Activated CD4-positive, CD25-positive, alpha-beta regulatory T cell treated with anti-CD3 and anti-CD28 coated beads, Interleukin-2, amount 50 U/mL, for 72 hours (primary cell): Measurements from ENCODE around the gene RGS8.

Source experiments
- DNase-seq: peaks from one replicate; pipeline ENCODE4 v3.0.0; 2021

The RGS8 gene

DNA sequence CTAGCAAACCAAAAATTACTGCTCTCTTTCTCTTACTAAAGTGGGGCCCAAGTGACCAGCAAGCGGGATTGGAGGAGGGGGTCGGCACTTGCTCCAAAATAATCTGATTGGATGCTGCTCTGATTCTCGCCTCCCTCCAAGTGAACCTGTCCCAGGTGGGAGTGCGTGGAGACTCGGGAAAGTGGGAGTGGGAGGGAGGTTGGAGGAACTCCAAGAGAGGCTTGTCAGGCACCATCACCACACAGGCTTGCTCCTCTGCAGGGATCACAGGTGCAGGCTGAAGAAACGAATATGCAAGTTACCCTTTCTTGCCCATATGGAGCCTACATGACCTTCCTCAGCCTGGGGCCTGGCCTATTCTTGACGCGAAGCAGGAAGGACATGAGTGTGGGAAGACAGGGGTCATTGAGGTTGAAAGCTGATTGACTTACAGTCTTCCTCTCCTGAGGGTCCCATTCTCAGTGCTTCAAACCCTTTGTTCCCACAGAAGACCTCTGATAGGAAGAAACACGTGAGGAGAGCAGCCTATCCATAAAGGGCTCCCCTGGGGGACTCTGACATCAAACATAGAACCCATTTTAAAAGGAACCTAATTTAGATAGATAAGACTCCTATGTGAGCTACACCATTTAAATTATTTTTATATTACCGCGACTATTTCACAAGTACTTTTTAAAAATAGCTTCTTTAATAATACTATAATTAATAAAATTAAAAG is 14.2 kb downstream of the RGS8 start:
- no peak for DNase-seq

DNA sequence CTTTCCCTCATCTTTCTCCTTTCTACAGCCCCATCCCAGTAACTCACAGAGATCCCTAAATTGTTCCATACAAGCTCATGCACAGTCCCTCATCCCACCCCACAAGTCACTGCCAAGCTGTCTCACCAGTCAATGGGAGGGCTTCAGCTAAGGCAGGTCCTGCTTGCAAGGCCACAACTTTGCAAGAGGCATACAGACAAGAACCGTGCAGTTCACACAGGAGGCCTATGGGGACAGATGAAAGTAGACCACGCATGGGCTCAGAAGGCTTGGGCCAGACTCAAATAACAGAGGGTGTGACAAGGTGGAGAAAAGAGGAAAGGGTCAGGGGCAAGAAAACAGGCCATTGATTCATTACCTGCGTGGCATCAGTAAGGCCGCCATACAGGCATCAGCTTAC is 15.1 kb downstream of the RGS8 start:
- DNase-seq = no peak

DNA sequence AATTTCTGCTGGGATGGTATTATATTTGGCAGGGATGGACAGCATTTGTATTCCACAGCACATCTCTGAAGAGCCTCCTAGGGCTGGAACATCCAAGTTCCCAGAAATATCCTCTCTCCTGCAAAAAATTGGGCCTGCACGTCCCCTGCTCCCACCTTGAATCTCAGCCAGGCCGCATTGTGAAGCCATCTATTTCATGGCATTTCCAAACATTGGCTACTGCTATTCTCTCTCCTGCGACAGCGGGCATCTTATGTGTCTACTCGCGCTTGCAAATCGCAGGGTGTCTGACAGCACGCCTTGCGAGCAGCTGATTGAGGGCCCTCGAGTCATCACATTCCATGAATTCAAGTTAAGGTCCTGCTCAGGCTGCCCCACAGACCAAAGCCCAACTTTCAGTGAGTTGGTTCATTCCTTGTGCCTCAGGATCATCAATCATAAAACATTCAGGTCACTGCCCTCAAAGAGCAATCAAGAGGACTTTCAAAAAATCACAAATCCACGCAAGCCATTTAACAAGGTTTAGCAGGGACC is 15.8 kb downstream of the RGS8 start:
- no peak for DNase-seq

DNA sequence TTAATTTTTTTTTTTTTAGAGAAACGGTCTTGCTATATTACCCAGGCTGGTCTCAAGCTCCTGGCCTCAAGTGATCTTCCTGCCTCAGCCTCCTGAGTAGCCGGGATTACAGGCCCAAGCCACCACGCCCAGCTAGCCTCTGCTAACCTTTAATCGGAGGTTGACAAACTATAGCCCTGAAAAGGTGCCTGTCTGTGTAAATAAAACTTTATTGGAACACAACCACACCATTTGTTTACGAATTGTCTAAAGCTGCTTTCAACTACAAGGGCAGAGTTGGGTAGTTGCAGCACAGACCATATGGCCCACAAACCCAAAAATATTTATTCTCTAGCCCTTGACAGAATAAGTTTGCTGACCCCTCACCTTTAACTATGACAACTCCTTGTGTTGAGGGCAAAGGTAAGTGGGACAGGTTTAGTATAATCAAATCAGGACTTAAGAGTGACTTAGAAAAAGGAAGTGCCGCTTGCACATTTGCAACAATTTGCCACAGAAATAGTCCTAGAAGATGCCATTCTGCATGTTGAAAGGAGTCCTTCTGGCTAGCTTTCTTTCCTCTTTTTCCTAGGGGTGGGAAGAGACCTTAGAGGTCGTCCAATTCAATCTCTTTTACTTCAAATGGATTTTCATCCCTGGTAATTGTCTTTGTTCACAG is 16.4 kb downstream of the RGS8 start:
- no peak for DNase-seq

DNA sequence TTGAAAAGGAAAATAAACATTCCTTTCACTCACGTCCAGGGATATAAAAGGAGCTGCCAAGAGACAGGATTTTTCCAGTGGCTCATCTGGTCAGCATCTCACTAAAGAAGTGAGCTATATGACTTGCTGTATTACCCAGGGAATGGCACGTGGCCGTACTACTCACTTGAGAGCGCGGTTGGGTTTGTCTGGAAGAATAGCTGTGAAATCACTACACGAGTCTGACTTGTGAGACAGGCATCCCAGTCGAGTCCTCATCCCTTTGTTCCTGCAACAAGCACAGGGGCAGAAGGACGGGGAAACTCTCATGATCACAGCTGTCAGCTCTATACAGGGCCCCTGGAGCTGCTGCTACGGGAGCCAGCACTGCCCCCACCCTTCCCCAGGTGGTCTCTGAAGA is 17.7 kb downstream of the RGS8 start:
- DNase-seq = no peak

DNA sequence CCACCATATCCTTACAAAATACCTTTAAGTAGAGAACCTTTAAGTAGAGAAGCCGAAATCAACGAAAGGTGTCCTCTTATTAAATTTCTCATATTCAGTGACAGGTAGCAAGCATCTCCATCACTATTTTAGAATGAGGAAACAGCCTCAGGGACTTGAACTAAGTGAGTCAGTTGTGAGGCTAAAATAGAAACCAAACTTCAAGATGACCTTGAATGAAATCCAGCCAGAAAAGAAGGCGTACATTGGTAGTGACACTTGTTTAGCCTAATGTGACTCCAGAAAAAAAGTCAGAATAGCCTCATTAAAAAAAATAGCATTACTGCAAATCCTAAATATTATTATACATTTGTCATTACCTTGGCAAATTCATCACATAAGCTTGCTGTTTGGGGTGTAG is 20.1 kb downstream of the RGS8 start:
- DNase-seq = no peak

DNA sequence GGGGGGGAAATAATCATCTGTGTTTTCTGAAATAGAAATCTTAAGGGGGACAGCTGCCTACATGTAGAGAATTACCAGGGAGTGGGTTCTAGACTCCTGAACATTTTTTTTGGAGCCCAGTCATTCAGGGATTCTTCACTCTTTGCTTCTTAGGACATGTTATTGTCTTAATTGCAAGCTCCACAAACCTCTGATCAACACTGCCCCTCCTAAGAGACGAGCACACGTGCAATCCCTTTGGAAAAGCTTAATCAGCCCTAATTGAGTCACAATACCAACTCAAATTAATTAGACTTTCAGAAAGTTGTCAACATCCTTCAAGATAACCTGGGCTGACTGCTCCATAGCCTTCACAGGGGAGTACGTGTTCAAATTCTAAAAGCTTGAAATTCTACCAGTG is 21.4 kb downstream of the RGS8 start:
- DNase-seq = no peak

DNA sequence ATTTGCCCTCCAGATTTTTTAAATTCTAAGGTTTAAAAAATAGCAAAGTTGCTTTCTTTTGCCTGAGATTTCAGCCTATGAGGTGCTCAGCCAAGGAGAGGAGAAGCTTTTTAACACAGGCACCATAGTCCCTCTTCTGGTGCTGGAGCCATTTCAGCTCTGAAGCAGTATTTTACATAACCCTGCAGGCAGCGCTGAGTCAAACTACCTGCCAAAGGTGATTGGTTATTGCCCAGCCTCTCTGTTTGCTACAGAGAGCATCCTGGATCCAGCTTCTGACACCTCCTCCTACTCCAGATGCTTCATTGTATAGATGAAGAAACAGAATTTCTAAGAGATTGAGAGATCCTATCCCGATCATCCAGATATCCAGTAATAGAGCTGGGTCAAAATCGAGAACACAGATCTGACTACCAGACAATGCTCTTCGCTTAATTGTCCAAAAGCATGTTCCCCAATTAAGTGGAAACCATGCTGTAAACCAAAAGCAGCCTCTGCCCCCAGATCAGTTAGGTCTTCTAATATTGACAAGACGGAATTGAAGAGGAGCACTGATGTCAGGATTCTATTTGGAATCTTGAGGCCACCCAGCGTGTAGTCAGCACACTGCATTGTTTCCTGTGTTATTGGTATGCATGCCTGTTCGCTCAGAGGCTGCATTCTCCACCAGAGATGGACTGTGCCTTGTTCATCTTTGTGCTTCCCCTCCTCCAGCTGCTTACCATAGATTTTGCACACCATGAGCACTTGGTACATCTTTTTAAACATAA is 22.1 kb downstream of the RGS8 start:
- no peak for DNase-seq

DNA sequence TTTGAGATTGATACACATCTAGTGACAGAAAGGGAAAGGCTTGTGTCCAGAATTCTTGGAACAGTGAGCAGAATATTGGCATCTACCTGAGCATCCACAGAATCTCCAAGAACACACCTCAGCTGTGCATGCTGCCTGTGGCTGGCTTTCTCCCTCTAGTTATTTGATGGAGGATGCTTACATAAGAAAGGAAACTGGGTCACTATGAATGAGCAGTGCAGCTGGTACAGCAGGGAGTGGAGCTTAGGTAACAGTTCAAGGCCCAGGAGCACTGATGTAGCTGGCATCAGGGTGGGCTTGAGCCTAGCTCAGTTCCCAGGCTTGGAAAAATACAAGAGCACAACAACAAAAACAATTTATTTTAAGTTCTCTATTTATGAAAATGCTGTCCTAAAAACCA is 26.3 kb downstream of the RGS8 start:
- DNase-seq = no peak

DNA sequence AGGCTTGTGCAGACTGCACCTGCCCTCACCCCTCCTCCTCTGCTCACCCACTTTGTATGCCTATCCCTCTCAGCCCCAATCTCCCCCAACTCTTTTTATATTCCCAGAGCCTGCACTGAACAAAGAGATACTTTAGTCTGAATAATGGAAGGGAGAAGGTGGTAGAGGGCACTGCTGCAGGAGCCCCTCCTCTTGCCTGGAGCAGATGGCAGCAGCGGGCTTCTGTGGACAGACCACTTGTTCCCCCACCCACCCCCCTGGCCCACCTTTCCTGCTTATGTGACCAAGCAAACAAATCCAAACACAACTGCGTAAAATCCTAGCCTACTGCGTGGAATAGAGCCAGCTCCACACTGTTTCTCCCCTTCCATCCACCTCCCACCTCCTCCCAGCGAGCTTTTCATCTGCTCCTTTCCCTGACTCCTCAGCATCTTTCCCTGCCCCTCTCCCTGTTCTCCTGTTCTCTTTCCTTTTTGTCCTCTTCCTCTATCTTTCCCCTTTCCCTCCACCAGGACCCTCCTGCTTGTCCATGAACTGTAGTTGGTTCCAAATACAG is 27.5 kb downstream of the RGS8 start:
- no peak for DNase-seq

DNA sequence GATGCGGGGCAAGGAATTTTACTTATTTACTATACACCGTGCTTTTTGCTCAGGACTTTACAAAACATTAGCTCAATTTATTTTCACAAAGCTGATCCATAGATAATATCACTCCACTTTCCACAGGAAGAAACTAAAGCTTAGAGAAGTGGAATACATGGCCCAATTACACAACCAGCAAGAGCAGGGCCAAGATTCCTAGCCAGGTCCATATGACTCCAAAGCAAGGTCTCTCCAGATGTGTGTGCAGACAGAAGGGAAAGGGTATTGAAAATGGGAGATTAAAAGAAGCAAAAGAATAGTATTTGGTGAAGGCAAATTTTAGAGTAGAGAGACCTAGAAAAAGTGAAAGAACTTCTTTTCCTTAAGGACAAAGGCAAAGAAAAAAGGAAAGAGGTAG is 30.4 kb downstream of the RGS8 start:
- DNase-seq = no peak

DNA sequence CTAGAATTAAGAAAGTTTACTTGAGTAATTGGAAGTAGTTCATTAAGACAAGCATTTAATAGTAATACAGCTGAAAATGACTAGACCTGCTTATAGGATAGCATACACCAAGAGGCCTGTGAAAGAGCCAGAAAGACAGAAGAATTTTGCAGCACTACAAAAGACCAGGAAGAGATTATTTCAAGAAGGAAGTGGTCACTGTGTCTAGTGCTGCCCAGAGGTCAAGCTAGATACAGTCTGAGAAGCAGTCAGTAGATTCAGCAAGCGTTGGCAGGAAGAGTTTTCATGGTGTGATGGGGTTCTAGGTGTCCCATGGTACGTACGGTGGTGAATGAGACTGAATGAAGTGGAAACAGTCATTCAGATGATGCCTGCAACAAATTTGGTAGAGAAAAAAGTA is 31.5 kb downstream of the RGS8 start:
- no peak for DNase-seq

DNA sequence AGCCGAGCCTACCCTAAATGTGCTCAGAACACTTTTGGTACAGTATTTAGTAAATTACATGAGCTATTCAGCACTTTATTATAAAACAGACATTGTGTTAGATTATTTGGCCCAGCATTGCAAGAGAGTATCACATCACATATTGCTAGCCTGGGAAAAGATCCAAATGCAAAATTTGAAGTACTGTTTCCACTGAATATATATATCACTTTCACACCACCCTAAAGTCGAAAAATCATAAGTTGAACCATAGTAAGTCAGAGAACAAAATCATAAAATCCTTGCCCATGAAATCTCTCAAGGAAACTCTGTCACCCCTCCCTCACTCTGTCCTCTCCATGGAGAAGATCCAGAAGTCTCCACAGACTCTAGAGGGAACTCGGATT is 33.1 kb downstream of the RGS8 start:
- DNase-seq = no peak

DNA sequence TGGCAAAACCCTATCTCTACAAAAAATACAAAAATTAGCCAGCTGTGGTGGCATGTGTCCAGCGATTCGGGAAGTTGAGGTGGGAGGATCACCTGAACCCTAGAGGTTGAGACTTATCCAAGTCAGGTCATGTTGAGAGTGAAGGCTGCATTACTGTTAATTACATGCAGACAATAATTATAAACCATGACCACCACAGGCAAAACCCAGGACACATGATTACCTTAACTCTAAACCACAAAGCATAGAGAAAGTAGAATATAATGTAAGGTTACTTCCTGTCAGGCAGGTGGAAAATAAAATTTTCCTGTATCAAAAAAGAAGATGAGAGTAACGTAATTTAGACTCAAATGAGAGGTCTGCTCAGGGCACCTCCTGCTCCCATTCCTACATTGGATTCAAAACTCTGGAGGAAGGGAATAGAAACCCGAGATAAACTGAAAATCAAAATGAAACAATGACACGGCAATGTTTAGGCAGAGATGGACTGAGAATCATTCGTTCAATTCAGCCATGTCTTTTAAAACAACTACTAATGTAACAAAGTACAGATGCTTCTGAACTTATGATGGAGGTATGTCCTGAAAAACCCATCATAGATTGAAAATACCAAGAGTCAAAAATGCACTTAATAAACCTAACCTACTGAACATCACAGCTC is 33.6 kb downstream of the RGS8 start:
- DNase-seq = no peak

DNA sequence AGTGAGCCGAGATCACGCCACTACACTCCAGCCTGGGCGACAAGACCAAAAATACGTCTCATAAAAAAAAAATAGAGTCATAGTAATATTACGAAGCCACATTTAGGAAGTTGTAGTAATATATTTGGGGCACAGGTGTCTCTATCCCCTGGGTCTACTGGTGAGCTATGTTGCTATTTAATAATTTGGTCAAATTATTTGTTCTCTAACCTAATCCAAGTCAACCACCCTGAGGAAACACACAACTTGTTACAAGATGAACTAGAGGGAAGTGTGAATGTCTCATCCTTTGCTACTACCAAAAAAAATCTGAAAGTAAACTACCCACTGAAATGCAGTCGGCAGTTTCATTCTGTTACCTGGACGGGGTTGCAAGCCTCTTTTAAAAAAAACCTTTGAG is 35.3 kb downstream of the RGS8 start:
- DNase-seq = no peak

DNA sequence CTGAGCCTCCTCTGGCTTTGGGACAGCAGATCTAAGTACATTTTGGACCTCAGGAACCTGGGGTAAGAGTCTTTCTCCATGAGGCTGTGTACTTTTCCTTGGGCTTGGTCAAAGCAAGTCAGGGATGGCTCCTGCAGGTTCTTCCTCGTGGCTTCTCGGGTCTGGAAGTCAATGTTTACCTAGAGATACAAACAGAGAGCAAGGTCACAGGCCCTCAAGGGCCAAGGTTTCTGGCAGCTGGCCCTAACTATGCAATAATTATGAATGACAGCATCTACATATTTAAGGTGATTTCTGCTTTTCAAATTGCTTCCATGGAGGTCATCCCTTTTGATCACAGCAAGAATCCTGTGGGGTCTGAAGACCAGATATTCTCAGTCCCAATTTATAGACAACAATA is 37.6 kb downstream of the RGS8 start:
- DNase-seq = no peak

DNA sequence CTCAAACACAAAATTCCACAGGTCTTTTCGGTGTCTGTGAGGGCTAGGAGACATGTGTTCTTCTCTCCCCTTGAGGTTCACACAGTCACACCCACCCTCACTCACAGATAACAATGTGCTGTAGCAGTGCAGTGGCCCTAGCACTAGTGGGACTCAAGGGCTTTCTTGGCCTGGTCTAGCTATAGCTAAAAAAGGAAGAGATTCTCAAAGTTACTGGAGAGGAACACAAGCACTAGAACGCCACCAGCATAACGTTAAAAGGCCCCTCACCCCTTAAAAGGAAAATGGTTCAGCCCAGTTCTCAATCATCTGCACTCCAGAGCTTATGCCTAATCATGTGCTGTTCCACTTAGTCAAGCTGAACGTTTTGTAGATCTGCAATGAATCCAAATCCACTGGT is 39.5 kb downstream of the RGS8 start:
- no peak for DNase-seq

DNA sequence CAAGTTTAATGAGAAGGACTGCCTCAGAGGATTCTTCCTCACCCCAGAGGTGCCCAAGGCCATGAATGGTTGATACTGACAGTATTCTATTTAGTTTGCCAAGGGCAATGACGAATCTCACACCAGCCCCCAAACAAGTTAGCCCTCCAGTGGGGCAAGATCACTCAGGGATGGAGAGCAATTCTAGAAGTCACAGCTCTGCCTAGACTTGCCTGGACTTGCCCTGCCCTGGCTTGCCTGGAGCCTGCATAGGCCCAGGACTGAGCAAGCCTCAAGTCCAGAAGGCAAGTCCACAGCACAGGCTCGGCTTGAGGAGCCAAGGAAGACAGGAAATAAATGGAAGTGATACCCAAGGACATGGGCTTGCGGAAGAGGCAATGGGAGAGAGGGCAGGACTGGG is 40.7 kb downstream of the RGS8 start:
- DNase-seq = no peak

DNA sequence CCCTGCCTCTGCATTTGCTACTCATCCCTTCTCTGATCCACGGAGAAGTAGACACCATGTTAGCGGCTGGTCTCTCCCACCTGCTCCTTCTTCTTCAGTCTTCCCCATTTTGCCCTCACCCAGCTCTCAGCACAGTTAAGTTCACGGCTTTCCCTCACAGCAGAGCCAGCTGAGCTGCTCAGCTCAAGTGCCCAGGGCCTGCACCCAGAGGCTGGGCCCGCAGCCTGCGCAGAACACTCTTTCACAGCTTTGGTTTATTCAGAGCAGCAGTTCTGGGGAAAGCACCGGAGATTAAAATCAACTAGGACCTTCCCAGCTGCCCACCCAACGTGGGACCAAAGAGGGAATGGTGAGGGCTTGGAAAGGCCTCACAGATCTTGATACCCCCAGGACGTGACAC is 41.9 kb downstream of the RGS8 start:
- DNase-seq = no peak

DNA sequence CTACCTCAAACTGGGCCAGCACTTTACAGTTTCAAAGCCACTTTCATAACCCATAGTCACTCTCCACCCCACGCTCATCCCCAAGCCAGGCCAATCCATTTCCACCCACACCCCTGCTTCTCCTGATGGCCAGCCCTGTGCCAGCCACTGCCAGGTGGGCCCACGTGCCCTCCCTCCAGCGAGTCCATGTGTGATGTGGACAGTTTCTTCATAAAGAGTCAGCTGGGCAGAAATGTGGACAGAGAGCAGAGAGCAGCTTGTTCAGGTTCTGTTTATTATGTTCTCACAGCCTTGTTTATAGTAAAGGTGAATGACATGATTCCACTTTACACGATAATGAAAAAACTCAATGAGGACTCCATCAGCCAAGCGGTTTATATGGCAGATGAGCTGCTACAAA is 42.8 kb downstream of the RGS8 start:
- DNase-seq = no peak

DNA sequence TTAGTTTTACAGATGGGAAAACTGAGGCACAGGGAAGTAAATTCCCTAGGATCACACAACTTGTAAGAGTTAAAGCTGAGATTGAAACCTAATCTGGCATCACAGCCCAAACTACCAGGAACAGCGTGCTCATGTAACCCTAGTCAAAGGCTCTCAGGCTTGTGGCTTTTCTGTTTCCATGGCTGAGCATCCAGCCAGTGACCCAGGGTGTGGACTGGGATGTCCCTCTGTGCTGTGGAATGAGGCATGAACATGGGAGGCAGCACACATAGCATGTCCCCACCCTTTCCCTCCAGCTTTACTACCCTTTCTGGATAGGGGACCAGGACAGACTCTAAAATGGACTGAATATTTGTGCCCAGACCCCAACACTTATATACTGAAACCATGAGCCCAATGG is 45.1 kb downstream of the RGS8 start:
- DNase-seq = no peak

DNA sequence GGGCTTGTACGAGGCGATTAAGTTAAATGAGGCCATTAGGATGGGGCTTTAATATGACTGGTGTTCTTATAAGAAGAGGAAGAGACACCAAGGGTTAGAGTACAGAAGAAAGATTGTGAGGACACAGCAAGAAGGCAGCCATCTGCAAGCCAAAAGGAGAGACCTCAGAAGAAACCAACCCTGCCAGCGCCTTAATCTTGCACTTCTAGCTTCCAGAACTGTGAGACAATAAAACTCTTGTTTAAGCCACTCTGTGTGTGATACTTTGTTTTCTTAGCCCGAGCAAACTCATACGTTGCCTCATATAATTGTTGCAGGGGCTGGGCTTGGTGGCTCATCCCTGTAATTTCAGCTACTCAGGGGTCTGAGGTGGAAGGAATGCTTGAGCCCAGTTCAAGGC is 46.6 kb downstream of the RGS8 start:
- DNase-seq = no peak

DNA sequence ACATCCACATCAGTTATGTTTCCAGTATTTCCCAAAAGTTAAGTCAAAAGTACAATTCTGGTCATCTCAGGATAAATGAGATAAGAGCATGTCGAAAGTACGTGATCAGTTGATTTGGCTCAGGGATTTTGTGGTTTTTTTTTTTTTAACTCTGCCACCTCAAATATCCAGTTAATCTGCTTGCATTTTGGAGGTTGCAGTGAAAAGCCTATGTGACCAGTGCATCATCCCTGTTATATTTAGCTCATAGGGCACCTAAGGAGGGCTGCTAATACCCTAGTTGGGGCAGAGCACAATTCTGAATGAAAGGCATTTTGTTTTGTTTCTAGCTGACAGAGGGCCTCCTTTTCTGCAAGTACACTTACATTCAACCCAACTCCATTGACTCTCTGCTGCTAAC is 48.5 kb downstream of the RGS8 start:
- no peak for DNase-seq
